Measurements from ENCODE around the gene ATP2B2. TPM values are rescaled to one million over a fixed set of nuclear protein-coding genes. Genes with fewer than 3 reads are reported as not detected.
A peak's percentile ranks its signal among the peaks of the same experiment; 100 is the strongest.

Gene ATP2B2
- total RNA-seq, 1 donor from 2014 or later, result 0.06 TPM

- Histone ChIP-seq H3K27ac (no peak overlapping the region), H3K4me3 (no peak overlapping the region), H3K36me3 (no peaks in the 10 kb centered on the region), H3K27me3 (no peaks in the 10 kb centered on the region), H3K4me1 (no peaks in the 10 kb centered on the region), H3K9me3 (no peaks in the 10 kb centered on the region)
- ATAC-seq (no peak), DNase-seq (no peak)
- intact Hi-C loops (cut with DNase I), result no loop called here
- no peak for TF ChIP-seq CTCF (IDR thresholded peaks at IDR 0.05)
Measured at GRCh38 chr3:10495614-10496013, 9.8 kb downstream of the ATP2B2 start.

- no peak overlapping the region for H3K4me3 ChIP-seq
- no peak for TF ChIP-seq CTCF (IDR thresholded peaks at IDR 0.05)
- intact Hi-C loops (cut with DNase I), result no loop called here
- no peaks in the 10 kb centered on the region for H3K27me3 ChIP-seq
- ATAC-seq, result peak; percentile 43
- H3K4me1 ChIP-seq, result no peaks in the 10 kb centered on the region
- H3K36me3 ChIP-seq, result no peaks in the 10 kb centered on the region
- no peaks in the 10 kb centered on the region for H3K9me3 ChIP-seq
- no peak for DNase-seq
- H3K27ac ChIP-seq, result no peak overlapping the region
Measured at GRCh38 chr3:10495003-10495402, 10.4 kb downstream of the ATP2B2 start.

- H3K36me3 ChIP-seq, result no peaks in the 10 kb centered on the region
- no peak for ATAC-seq
- intact Hi-C loops (cut with DNase I), result no loop called here
- no peaks in the 10 kb centered on the region for H3K4me1 ChIP-seq
- H3K9me3 ChIP-seq, result no peaks in the 10 kb centered on the region
- no peak overlapping the region for H3K27ac ChIP-seq
- DNase-seq, result no peak
- no peak overlapping the region for H3K4me3 ChIP-seq
- TF ChIP-seq CTCF (IDR thresholded peaks at IDR 0.05), result no peak
- H3K27me3 ChIP-seq, result no peaks in the 10 kb centered on the region
Measured at GRCh38 chr3:10494180-10494579, 11.2 kb downstream of the ATP2B2 start.

- Histone ChIP-seq H3K36me3 (no peaks in the 10 kb centered on the region), H3K4me1 (no peaks in the 10 kb centered on the region), H3K27ac (no peak overlapping the region), H3K9me3 (no peaks in the 10 kb centered on the region), H3K4me3 (no peak overlapping the region), H3K27me3 (no peaks in the 10 kb centered on the region)
- DNase-seq (no peak), ATAC-seq (no peak)
- intact Hi-C loops (cut with DNase I), result no loop called here
- TF ChIP-seq CTCF (IDR thresholded peaks at IDR 0.05), result no peak
Measured at GRCh38 chr3:10493202-10493589, 12.2 kb downstream of the ATP2B2 start.

- Histone ChIP-seq H3K36me3 (no peaks in the 10 kb centered on the region), H3K27me3 (no peaks in the 10 kb centered on the region), H3K27ac (no peak overlapping the region), H3K4me3 (no peak overlapping the region), H3K9me3 (no peaks in the 10 kb centered on the region), H3K4me1 (no peaks in the 10 kb centered on the region)
- DNase-seq (no peak), ATAC-seq (no peak)
- intact Hi-C loops (cut with DNase I), result no loop called here
- no peak for TF ChIP-seq CTCF (IDR thresholded peaks at IDR 0.05)
Measured at GRCh38 chr3:10492364-10493201, 12.8 kb downstream of the ATP2B2 start.

Measured in upper lobe of right lung (tissue), 1 donor.